HEK293 (cell line): ENCODE measurements around the gene WTAP.

Experiments used
- CTCF ChIA-PET: fragments of 350-600 bp; formaldehyde crosslinking; extraction: SDS; loops from one replicate; lab custom pipeline; 2021; ENCODE audit warnings: antibody characterized with exemption; lab: Yijun Ruan, JAX
- POLR2A ChIA-PET: fragments of 300-600 bp; formaldehyde crosslinking; extraction: SDS; loops from one replicate; lab custom pipeline; 2020; ENCODE audit warnings: antibody characterized with exemption, inconsistent platforms; lab: Yijun Ruan, JAX
- H3K27ac ChIP-seq: fragments of 200-500 bp; sonication (Bioruptor generic); 2 replicates; pipeline ENCODE4 v1.5.1; 2014; ENCODE audit warnings: low read depth, low read length, control low read depth, inconsistent platforms; ENCODE audit errors: extremely low read depth
- H3K36me3 ChIP-seq, 2 experiments: fragments of 200-500 bp in 1 of 2; sonication (Bioruptor generic) in 1 of 2; 1 replicate in 1 of 2; 2 replicates in 1 of 2; pipeline ENCODE4 v1.5.1; 2014 to 2017; ENCODE audit warnings: inconsistent platforms in 2 of 2, low read length in 2 of 2; ENCODE audit not compliant: control insufficient read depth in 2 of 2, insufficient read depth in 1 of 2
- H3K4me1 ChIP-seq: fragments of 200-500 bp; sonication (Bioruptor generic); 2 replicates; pipeline ENCODE4 v1.5.1; 2014; ENCODE audit warnings: mild to moderate bottlenecking, low read length, inconsistent platforms; ENCODE audit not compliant: control insufficient read depth, insufficient read depth
- H3K4me3 ChIP-seq: 2 replicates; pipeline ENCODE4 v1.5.1; 2011; ENCODE audit warnings: low read depth, mild to moderate bottlenecking, control low read depth, low read length, moderate library complexity
- H3K9me3 ChIP-seq: fragments of 200-500 bp; sonication (Bioruptor generic); 2 replicates; pipeline ENCODE4 v1.5.1; 2014; ENCODE audit warnings: low read depth, low read length, inconsistent platforms; ENCODE audit not compliant: control insufficient read depth, insufficient read depth
- GFI1B ChIP-seq: fragments of 450-650 bp; formaldehyde crosslinking; IDR thresholded peaks from 2 replicates; pipeline ENCODE4 v1.5.1; 2016; ENCODE audit warnings: missing biosample characterization, missing genetic modification characterization
- PRDM4 ChIP-seq: fragments of 450-650 bp; formaldehyde crosslinking; IDR thresholded peaks from 2 replicates; pipeline ENCODE4 v1.5.1; 2017; ENCODE audit warnings: missing biosample characterization, missing genetic modification characterization
- SALL2 ChIP-seq: fragments of 450-650 bp; formaldehyde crosslinking; IDR thresholded peaks from 2 replicates; pipeline ENCODE4 v1.5.0; 2017; ENCODE audit warnings: missing biosample characterization, mild to moderate bottlenecking, missing genetic modification characterization, borderline replicate concordance
- SP7 ChIP-seq: fragments of 450-650 bp; formaldehyde crosslinking; IDR thresholded peaks from 2 replicates; pipeline ENCODE4 v1.5.1; 2016; ENCODE audit warnings: missing biosample characterization, missing genetic modification characterization
- ZFP3 ChIP-seq: fragments of 450-650 bp; formaldehyde crosslinking; IDR thresholded peaks from 2 replicates; pipeline ENCODE4 v1.5.1; 2016; ENCODE audit warnings: low read depth, missing biosample characterization, missing genetic modification characterization
- ZNF10 ChIP-seq: fragments of 450-650 bp; formaldehyde crosslinking; IDR thresholded peaks from 2 replicates; pipeline ENCODE4 v1.5.1; 2017; ENCODE audit warnings: missing biosample characterization, missing genetic modification characterization
- ZNF157 ChIP-seq: fragments of 450-650 bp; formaldehyde crosslinking; IDR thresholded peaks from 2 replicates; pipeline ENCODE4 v1.5.1; 2016; ENCODE audit warnings: missing biosample characterization, missing genetic modification characterization
- ZNF16 ChIP-seq: fragments of 450-650 bp; formaldehyde crosslinking; IDR thresholded peaks from 2 replicates; pipeline ENCODE4 v1.5.1; 2016; ENCODE audit warnings: low read depth, missing biosample characterization, missing genetic modification characterization
- ZNF214 ChIP-seq: fragments of 450-650 bp; formaldehyde crosslinking; IDR thresholded peaks from 2 replicates; pipeline ENCODE4 v1.5.1; 2017; ENCODE audit warnings: missing biosample characterization, mild to moderate bottlenecking, missing genetic modification characterization, borderline replicate concordance
- ZNF266 ChIP-seq: fragments of 450-650 bp; formaldehyde crosslinking; IDR thresholded peaks from 2 replicates; pipeline ENCODE4 v1.5.1; 2016; ENCODE audit warnings: missing biosample characterization, missing genetic modification characterization, low read depth
- ZNF416 ChIP-seq: fragments of 450-650 bp; formaldehyde crosslinking; IDR thresholded peaks from 2 replicates; pipeline ENCODE4 v1.5.1; 2016; ENCODE audit warnings: missing biosample characterization, missing genetic modification characterization
- ZNF501 ChIP-seq: fragments of 450-650 bp; formaldehyde crosslinking; IDR thresholded peaks from 2 replicates; pipeline ENCODE4 v1.5.1; 2016; ENCODE audit warnings: missing biosample characterization, missing genetic modification characterization
- ZNF623 ChIP-seq: fragments of 450-650 bp; formaldehyde crosslinking; IDR thresholded peaks from 2 replicates; pipeline ENCODE4 v1.5.1; 2016; ENCODE audit warnings: missing biosample characterization, missing genetic modification characterization
- ZNF707 ChIP-seq: fragments of 450-650 bp; formaldehyde crosslinking; IDR thresholded peaks from 2 replicates; pipeline ENCODE4 v1.5.1; 2016; ENCODE audit warnings: missing biosample characterization, missing genetic modification characterization
- ZNF830 ChIP-seq: fragments of 450-650 bp; IDR thresholded peaks from 2 replicates; pipeline ENCODE4 v1.5.0; 2018; ENCODE audit warnings: missing biosample characterization, missing genetic modification characterization, low read depth, mild to moderate bottlenecking, moderate library complexity
- ZSCAN23 ChIP-seq: fragments of 450-650 bp; formaldehyde crosslinking; IDR thresholded peaks from 2 replicates; pipeline ENCODE4 v1.5.1; 2016; ENCODE audit warnings: missing biosample characterization, missing genetic modification characterization
- ZSCAN5A ChIP-seq: fragments of 450-650 bp; formaldehyde crosslinking; IDR thresholded peaks from 2 replicates; pipeline ENCODE4 v1.5.1; 2016; ENCODE audit warnings: missing biosample characterization, missing genetic modification characterization
- TF ChIP-seq, protein P1 (sequence below): fragments of 450-650 bp; formaldehyde crosslinking; IDR thresholded peaks from 2 replicates; pipeline ENCODE4 v1.5.1; 2016; ENCODE audit warnings: missing biosample characterization, missing genetic modification characterization
- TF ChIP-seq, protein P2 (sequence below): fragments of 450-650 bp; formaldehyde crosslinking; IDR thresholded peaks from 2 replicates; pipeline ENCODE4 v1.5.1; 2017; ENCODE audit warnings: missing biosample characterization, mild to moderate bottlenecking, missing genetic modification characterization, moderate library complexity
- TF ChIP-seq, protein P3 (sequence below): fragments of 450-650 bp; formaldehyde crosslinking; IDR thresholded peaks from 2 replicates; pipeline ENCODE4 v1.5.1; 2016; ENCODE audit warnings: missing biosample characterization, missing genetic modification characterization

The WTAP gene

GRCh38 chr6:159797554-159797953 lies 70.2 kb downstream of the WTAP start:
- no peak overlapping the region for H3K27ac ChIP-seq
- no peaks in the 10 kb centered on the region for H3K9me3 ChIP-seq
- H3K4me1 ChIP-seq: no peaks in the 10 kb centered on the region
- ChIA-PET CTCF (no interaction called here), POLR2A (interaction anchor here (1.6 kb wide), 1 partner anchor 8 kb away, joined by 7 read pairs; the partner anchor contains the start of genes MRPL18 and TCP1)
- TF ChIP-seq, protein P1, sequence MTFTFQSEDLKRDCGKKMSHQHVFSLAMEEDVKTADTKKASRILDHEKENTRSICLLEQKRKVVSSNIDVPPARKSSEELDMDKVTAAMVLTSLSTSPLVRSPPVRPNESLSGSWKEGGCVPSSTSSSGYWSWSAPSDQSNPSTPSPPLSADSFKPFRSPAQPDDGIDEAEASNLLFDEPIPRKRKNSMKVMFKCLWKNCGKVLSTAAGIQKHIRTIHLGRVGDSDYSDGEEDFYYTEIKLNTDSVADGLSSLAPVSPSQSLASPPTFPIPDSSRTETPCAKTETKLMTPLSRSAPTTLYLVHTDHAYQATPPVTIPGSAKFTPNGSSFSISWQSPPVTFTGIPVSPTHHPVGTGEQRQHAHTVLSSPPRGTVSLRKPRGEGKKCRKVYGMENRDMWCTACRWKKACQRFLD: no peak
- TF ChIP-seq ZNF501 (tag by site-specific recombination): no peak
- no peak for TF ChIP-seq ZNF10 (tag by site-specific recombination)
- TF ChIP-seq GFI1B (tag by site-specific recombination): no peak
- TF ChIP-seq ZNF157 (tag by site-specific recombination): no peak
- no peak for TF ChIP-seq SALL2
- no peak for TF ChIP-seq ZSCAN5A (tag by site-specific recombination)
- no peak for TF ChIP-seq ZNF707 (tag by site-specific recombination)
- H3K36me3 ChIP-seq: peaks cover 42 to 69% of the 10 kb centered on the region in 2 experiments
- no peak overlapping the region for H3K4me3 ChIP-seq

DNA sequence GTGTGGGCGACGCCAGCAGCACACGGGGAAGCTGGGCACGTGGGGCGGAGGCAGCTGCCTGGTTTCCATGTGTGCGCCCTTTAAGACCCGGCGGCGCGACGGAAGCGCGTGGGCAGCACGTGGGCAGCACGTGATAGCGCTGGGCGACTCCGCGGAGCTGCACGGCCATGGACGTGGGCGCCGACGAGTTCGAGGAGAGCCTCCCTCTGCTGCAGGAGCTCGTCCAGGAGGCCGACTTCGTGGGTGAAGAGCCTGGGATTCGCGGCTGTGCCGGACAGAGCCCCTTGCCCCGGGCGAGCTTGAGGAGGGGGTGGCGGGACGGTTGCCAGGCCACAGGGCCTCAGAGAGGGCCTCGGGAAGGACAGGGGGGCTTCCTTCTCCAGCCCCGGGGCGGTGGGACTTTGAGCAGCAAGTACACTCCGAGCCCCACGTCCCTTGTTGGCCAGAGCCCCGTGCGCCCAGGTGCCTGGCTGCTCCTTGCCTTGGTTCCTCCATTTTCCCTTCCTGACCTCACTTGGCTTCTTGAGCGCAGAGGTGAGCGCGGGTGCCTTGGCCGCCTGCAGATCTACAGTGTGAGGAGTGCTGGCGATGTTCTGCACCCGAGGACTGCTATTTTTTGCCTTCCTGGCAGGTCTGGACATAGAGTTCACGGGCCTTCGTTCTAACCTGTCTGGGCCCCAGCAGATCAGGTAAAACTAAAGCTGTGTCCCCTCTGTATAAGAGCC lies 73.0 kb downstream of the WTAP start, which contains the start of gene PNLDC1:
PNLDC1 (plus strand) TSS at position 136 of the 725 bp plus-strand sequence; CDS start at position 168, 32 bp downstream.
- no peaks in the 10 kb centered on the region for H3K4me1 ChIP-seq
- CTCF ChIA-PET: no interaction called here
- H3K4me3 ChIP-seq: no peak within 1 kb of the TSS
- no peak for TF ChIP-seq ZNF214 (tag by site-specific recombination)
- TF ChIP-seq ZNF16: no peak
- TF ChIP-seq ZNF266 (tag by site-specific recombination): no peak
- no peak for TF ChIP-seq ZNF416 (tag by site-specific recombination)
- no peak for TF ChIP-seq SP7 (tag by site-specific recombination)
- no peak for TF ChIP-seq ZNF830 (tag by site-specific recombination)
- TF ChIP-seq, protein P2, sequence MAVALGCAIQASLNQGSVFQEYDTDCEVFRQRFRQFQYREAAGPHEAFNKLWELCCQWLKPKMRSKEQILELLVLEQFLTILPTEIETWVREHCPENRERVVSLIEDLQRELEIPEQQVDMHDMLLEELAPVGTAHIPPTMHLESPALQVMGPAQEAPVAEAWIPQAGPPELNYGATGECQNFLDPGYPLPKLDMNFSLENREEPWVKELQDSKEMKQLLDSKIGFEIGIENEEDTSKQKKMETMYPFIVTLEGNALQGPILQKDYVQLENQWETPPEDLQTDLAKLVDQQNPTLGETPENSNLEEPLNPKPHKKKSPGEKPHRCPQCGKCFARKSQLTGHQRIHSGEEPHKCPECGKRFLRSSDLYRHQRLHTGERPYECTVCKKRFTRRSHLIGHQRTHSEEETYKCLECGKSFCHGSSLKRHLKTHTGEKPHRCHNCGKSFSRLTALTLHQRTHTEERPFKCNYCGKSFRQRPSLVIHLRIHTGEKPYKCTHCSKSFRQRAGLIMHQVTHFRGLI: no peak
- no peak for TF ChIP-seq ZFP3
- TF ChIP-seq, protein P3, sequence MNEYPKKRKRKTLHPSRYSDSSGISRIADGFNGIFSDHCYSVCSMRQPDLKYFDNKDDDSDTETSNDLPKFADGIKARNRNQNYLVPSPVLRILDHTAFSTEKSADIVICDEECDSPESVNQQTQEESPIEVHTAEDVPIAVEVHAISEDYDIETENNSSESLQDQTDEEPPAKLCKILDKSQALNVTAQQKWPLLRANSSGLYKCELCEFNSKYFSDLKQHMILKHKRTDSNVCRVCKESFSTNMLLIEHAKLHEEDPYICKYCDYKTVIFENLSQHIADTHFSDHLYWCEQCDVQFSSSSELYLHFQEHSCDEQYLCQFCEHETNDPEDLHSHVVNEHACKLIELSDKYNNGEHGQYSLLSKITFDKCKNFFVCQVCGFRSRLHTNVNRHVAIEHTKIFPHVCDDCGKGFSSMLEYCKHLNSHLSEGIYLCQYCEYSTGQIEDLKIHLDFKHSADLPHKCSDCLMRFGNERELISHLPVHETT (tag by site-specific recombination): no peak
- TF ChIP-seq ZNF623: no peak
- no peak for TF ChIP-seq PRDM4
- no peak for TF ChIP-seq ZNF707 (tag by site-specific recombination)
- TF ChIP-seq ZSCAN23 (tag by site-specific recombination): no peak
- no peaks in the 10 kb centered on the region for H3K9me3 ChIP-seq
- peaks cover 27 to 43% of the 10 kb centered on the region in 2 experiments for H3K36me3 ChIP-seq
- POLR2A ChIA-PET: interaction anchor here (0.6 to 1.8 kb wide), 3 partner anchors 10 to 73 kb away, joined by 3 to 11 read pairs (median 3); partner anchors contain the start of genes ACAT2, MRPL18, TCP1 and WTAP
- no peak within 1 kb of the TSS for H3K27ac ChIP-seq
